ENCODE data around the gene BCAS3.

DNA sequence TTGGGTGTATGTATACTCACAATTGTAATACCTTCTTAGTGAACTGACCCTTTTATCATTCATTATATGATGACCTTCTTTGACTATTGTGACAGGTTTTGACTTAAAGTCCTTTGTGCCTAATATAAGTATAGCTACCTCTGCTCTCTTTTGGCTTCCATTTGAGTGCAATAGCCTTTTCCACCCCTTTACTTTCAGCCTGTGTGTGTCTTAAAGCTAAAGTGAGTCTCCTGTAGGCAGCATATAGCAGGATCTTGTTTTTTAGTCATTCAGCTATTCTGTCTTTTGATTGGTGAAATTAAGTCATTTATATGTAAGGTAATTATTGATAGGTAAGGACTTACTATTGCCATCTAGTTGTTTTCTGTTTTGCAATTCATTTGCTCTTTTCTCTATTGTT lies 758.6 kb downstream of the BCAS3 start:
- TF ChIP-seq, protein P1, sequence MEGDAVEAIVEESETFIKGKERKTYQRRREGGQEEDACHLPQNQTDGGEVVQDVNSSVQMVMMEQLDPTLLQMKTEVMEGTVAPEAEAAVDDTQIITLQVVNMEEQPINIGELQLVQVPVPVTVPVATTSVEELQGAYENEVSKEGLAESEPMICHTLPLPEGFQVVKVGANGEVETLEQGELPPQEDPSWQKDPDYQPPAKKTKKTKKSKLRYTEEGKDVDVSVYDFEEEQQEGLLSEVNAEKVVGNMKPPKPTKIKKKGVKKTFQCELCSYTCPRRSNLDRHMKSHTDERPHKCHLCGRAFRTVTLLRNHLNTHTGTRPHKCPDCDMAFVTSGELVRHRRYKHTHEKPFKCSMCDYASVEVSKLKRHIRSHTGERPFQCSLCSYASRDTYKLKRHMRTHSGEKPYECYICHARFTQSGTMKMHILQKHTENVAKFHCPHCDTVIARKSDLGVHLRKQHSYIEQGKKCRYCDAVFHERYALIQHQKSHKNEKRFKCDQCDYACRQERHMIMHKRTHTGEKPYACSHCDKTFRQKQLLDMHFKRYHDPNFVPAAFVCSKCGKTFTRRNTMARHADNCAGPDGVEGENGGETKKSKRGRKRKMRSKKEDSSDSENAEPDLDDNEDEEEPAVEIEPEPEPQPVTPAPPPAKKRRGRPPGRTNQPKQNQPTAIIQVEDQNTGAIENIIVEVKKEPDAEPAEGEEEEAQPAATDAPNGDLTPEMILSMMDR (IDR thresholded peaks at IDR 0.05), result no peak
- TF ChIP-seq POLR2A (IDR thresholded peaks at IDR 0.05), result no peak

Measured in heart left ventricle (tissue), 13 donors.